ENCODE results near the gene PRKG1. TPM values are rescaled to one million over a fixed set of nuclear protein-coding genes. Genes with fewer than 3 reads are reported as not detected.

Gene PRKG1
- polyA plus RNA-seq, 1 donor = 12.0 TPM

DNA sequence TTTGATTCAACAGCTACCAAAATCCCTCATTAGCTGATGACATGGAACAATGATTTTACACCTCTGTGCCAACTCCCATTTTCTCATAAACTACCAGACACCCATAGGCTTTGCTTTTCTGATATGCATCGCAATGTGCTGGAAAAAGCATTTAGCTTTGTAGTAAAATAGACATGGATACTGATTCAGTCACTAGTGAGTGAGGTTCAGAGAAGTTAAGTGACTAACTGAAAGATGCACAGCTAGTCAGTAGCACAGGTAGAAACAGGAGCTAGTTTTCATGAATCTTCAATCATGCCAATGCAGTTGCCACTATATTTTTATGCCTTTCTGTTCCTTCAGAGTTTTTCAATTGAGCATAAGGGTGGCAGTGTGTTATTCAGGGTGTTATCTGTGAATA is 38.7 kb downstream of the PRKG1 start:
- H3K27ac ChIP-seq (ENCODE audit: low read length) = no peak overlapping the region
- 100% methylated on average over 1 of the region's 1 CpG for WGBS (ENCODE audit: insufficient coverage, low lambda C conversion rate)
- no peaks in the 10 kb centered on the region for H3K27me3 ChIP-seq (ENCODE audit: control insufficient read depth, insufficient read depth, low read length)

DNA sequence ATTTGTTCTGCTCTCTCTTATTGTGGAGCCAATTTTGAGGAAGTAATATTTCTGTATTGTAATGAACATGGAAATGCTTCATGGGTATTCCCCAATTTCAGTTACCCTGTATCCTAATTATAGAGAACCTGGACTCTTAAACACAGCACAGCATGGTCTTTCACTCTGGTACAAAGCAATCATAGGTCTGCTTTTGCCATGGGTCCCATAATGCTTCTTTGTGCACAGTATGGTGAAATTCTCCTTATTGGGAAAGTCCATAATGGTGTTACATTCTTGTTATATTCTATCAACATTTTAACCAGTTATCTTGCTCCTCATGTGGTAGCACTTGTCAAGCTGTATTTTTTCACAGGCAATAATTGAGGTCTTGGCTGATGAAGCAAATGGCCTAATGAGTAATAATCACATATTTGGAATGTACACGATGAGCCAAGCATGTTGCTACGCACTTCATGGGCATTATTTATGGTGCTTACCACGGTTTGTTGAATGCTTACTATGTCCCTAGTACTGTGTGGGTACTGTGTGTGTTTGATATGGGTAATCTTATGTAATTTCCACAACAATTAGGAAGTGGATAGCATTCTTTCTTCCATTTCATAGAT is 42.9 kb downstream of the PRKG1 start:
- Histone ChIP-seq H3K27ac (ENCODE audit: low read length) (no peak overlapping the region), H3K9me3 (ENCODE audit: control insufficient read depth, low read depth, low read length) (no peaks in the 10 kb centered on the region), H3K4me3 (ENCODE audit: low read length) (no peak overlapping the region), H3K4me1 (ENCODE audit: control insufficient read depth, insufficient read depth, low read length) (no peaks in the 10 kb centered on the region), H3K36me3 (ENCODE audit: control insufficient read depth, insufficient read depth, low read length) (no peaks in the 10 kb centered on the region), H3K27me3 (ENCODE audit: control insufficient read depth, insufficient read depth, low read length) (no peaks in the 10 kb centered on the region)
- DNase-seq = no peak
- no CpG with 5 or more reads among the region's 3 CpGs for WGBS (ENCODE audit: insufficient coverage, low lambda C conversion rate)

More for the DNA sequence above, 38.7 kb downstream of the PRKG1 start:
- DNase-seq = no peak
- Histone ChIP-seq H3K36me3 (ENCODE audit: control insufficient read depth, insufficient read depth, low read length) (no peaks in the 10 kb centered on the region), H3K9me3 (ENCODE audit: control insufficient read depth, low read depth, low read length) (no peaks in the 10 kb centered on the region), H3K4me3 (ENCODE audit: low read length) (no peak overlapping the region), H3K4me1 (ENCODE audit: control insufficient read depth, insufficient read depth, low read length) (no peaks in the 10 kb centered on the region)

DNA sequence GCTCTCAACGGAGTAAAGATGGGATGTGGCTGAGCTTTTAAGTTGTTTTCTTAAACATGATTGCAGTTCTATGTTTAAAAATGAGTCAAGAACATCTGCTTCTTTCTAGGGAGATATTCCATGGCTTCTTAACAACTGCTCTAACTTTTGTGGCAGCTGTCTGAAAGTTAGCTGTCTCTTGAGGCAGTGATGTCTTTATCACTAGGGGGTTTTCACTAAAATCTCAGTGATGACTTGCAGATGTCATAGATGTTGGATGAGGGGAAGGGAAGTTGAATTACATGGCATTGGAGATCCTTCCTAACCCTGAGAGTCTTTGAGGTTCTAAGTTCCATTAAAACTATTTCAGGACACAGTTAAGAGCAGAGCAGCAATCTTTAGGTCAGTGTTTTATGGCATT is 43.5 kb downstream of the PRKG1 start:
- H3K36me3 ChIP-seq (ENCODE audit: control insufficient read depth, insufficient read depth, low read length) = no peaks in the 10 kb centered on the region
- H3K4me1 ChIP-seq (ENCODE audit: control insufficient read depth, insufficient read depth, low read length) = no peaks in the 10 kb centered on the region
- H3K27me3 ChIP-seq (ENCODE audit: control insufficient read depth, insufficient read depth, low read length) = no peaks in the 10 kb centered on the region
- H3K4me3 ChIP-seq (ENCODE audit: low read length) = no peak overlapping the region
- H3K27ac ChIP-seq (ENCODE audit: low read length) = no peak overlapping the region
- H3K9me3 ChIP-seq (ENCODE audit: control insufficient read depth, low read depth, low read length) = no peaks in the 10 kb centered on the region
- no CpG with 5 or more reads among the region's 1 CpG for WGBS (ENCODE audit: insufficient coverage, low lambda C conversion rate)
- DNase-seq = no peak

DNA sequence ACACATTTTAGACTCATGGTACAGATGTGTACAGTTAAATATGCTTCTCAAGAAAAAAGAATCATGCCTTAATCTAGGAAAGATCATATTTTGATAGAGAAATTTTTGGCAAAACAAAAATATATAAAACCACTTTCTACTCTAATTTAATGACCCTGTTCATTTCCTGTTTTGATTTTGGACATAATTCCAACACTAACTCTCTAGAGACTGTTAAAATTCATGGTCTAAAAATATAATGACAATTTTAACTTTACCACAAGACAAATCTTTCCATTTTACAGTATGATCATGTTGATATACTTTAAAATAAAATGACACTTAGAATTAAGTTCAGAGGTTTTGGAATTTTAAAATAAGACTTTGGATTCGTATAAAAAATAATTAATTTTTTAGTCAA is 45.2 kb downstream of the PRKG1 start:
- Histone ChIP-seq H3K9me3 (ENCODE audit: control insufficient read depth, low read depth, low read length) (no peaks in the 10 kb centered on the region), H3K36me3 (ENCODE audit: control insufficient read depth, insufficient read depth, low read length) (no peaks in the 10 kb centered on the region), H3K4me1 (ENCODE audit: control insufficient read depth, insufficient read depth, low read length) (no peaks in the 10 kb centered on the region), H3K27ac (ENCODE audit: low read length) (no peak overlapping the region), H3K4me3 (ENCODE audit: low read length) (no peak overlapping the region), H3K27me3 (ENCODE audit: control insufficient read depth, insufficient read depth, low read length) (no peaks in the 10 kb centered on the region)
- DNase-seq = no peak
- 83% methylated on average over 1 of the region's 1 CpG for WGBS (ENCODE audit: insufficient coverage, low lambda C conversion rate)

DNA sequence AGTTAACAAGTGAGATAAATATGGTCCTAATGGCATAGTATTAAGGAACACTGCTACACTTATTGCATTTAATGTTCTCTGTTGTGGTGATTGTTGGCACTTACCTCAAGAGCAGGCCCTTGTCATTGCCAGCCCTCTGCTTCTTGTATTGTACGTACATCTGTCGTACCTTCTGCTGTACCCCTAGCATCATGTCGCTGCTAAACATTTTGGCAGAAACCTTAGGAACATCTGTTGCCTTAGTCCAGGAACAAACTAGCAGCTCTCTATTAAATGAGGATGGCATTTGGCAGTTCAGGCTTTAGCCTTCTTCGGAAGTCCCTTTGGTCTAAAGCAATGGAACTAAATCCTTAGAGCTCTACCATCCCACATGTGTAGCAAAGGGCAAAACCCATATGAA is 47.6 kb downstream of the PRKG1 start:
- H3K36me3 ChIP-seq (ENCODE audit: control insufficient read depth, insufficient read depth, low read length) = no peaks in the 10 kb centered on the region
- H3K4me1 ChIP-seq (ENCODE audit: control insufficient read depth, insufficient read depth, low read length) = no peaks in the 10 kb centered on the region
- no peaks in the 10 kb centered on the region for H3K9me3 ChIP-seq (ENCODE audit: control insufficient read depth, low read depth, low read length)
- no peaks in the 10 kb centered on the region for H3K27me3 ChIP-seq (ENCODE audit: control insufficient read depth, insufficient read depth, low read length)
- no CpG with 5 or more reads among the region's 4 CpGs for WGBS (ENCODE audit: insufficient coverage, low lambda C conversion rate)
- no peak for DNase-seq
- no peak overlapping the region for H3K27ac ChIP-seq (ENCODE audit: low read length)
- H3K4me3 ChIP-seq (ENCODE audit: low read length) = no peak overlapping the region

DNA sequence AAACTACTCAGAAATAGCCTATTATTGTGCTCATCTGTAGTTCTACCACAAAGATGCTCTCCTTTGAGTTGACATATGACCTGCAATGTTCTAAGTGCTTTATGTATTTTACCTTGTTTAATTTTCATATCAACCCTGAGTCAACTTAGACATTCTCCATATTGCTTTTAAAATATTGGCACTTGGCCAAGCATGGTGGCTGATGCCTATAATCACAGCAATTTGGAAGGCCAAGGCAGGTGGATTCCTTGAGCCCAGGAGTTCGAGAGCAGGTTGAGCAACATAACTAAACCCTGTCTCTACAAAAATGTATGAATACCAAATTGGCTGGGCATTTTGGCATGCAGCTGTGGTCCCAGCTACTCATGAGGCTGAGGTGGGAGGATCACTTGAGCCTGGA is 50.6 kb downstream of the PRKG1 start:
- no peaks in the 10 kb centered on the region for H3K36me3 ChIP-seq (ENCODE audit: control insufficient read depth, insufficient read depth, low read length)
- WGBS (ENCODE audit: insufficient coverage, low lambda C conversion rate) = no CpG with 5 or more reads among the region's 1 CpG
- no peak overlapping the region for H3K4me3 ChIP-seq (ENCODE audit: low read length)
- no peak for DNase-seq
- H3K9me3 ChIP-seq (ENCODE audit: control insufficient read depth, low read depth, low read length) = no peaks in the 10 kb centered on the region
- no peak overlapping the region for H3K27ac ChIP-seq (ENCODE audit: low read length)
- H3K27me3 ChIP-seq (ENCODE audit: control insufficient read depth, insufficient read depth, low read length) = no peaks in the 10 kb centered on the region
- no peaks in the 10 kb centered on the region for H3K4me1 ChIP-seq (ENCODE audit: control insufficient read depth, insufficient read depth, low read length)

DNA sequence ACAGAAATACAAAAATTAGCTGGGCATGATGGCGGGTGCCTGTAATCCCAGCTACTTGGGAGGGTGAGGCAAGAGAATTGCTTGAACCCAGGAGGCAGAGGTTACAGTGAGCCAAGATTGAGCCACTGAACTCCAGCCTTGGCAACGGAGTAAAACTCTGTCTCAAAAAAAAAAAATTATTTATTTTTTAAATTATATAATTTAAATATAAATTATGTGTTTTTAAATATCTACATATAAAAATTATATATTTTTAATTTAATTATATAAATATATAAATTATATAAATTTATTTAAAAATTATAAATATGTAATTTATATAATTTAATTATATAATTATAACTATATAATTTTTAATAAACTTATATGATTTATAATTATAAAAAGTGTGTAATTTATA is 51.2 kb downstream of the PRKG1 start:
- no peaks in the 10 kb centered on the region for H3K4me1 ChIP-seq (ENCODE audit: control insufficient read depth, insufficient read depth, low read length)

DNA sequence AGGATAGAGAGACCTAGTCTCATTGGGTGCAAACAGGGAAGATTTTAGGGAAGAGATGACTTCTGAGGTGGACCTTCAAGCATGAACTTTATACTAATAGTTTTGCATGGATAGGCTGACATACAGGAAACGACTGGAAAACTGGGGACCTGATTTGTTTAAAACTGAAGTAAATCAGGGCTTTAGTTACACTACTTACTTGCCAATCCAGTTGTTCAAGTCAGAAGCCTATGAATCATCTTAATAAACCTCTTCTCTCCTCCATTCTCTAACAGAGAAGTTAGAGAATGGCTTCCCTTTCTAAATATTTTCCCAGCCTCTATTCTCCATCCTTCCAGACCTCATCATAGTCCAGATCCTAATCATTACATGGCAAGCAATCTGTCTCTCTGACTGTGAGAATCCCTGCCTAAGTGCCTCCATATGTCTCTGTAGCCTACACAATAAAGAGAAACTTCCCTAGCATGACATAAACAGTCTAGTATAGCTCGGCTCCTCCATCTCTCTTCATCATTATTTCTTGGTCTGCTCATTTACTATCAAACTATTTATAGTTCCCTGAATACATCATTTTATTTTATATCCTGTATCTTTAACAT is 55.8 kb downstream of the PRKG1 start:
- Histone ChIP-seq H3K27ac (ENCODE audit: low read length) (no peak overlapping the region), H3K9me3 (ENCODE audit: control insufficient read depth, low read depth, low read length) (no peaks in the 10 kb centered on the region), H3K36me3 (ENCODE audit: control insufficient read depth, insufficient read depth, low read length) (no peaks in the 10 kb centered on the region), H3K27me3 (ENCODE audit: control insufficient read depth, insufficient read depth, low read length) (no peaks in the 10 kb centered on the region), H3K4me1 (ENCODE audit: control insufficient read depth, insufficient read depth, low read length) (no peaks in the 10 kb centered on the region), H3K4me3 (ENCODE audit: low read length) (no peak overlapping the region)
- DNase-seq = no peak
- no CpG with 5 or more reads among the region's 2 CpGs for WGBS (ENCODE audit: insufficient coverage, low lambda C conversion rate)

More for the DNA sequence above, 51.2 kb downstream of the PRKG1 start:
- no peak overlapping the region for H3K4me3 ChIP-seq (ENCODE audit: low read length)
- no peaks in the 10 kb centered on the region for H3K36me3 ChIP-seq (ENCODE audit: control insufficient read depth, insufficient read depth, low read length)
- no peak for DNase-seq
- no peak overlapping the region for H3K27ac ChIP-seq (ENCODE audit: low read length)
- no peaks in the 10 kb centered on the region for H3K27me3 ChIP-seq (ENCODE audit: control insufficient read depth, insufficient read depth, low read length)
- no peaks in the 10 kb centered on the region for H3K9me3 ChIP-seq (ENCODE audit: control insufficient read depth, low read depth, low read length)
- WGBS (ENCODE audit: insufficient coverage, low lambda C conversion rate) = no CpG with 5 or more reads among the region's 2 CpGs

DNA sequence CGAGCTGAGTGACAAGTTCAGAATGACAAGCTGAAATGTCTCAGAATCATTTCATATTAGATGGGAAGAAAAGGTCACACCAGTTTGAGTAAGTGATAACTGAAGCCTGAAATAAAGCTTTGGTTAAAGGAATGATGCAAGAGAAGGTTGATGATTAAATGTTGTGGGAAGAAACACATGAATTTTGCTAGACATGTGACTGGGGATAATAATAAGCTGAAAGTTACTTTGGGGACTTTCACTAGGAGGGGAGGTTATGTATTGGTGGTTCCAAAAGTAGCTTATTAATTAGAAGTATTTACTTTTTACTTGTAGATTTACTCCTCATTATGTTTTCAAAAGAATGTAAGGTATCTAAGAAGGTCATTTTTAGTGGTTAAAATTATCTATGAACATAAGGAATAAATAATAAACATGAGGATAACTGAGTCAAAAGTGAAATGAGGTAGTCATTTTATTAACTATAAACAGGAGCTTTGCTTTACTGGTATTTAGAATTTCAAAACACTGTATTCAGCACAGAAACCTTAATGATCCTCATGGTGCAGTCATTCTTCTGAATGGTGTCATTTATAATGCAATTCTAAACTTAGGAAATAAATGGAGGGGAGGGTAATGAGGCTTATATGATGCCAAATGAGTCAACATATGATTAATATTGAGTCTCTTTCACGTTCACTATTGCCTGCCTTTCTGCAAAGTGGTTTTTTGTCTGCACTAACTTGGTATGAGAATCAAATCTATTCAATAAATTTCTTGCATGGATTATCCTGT is 63.7 kb downstream of the PRKG1 start:
- Histone ChIP-seq H3K27me3 (ENCODE audit: control insufficient read depth, insufficient read depth, low read length) (no peaks in the 10 kb centered on the region), H3K4me3 (ENCODE audit: low read length) (no peak overlapping the region), H3K9me3 (ENCODE audit: control insufficient read depth, low read depth, low read length) (no peaks in the 10 kb centered on the region), H3K27ac (ENCODE audit: low read length) (no peak overlapping the region), H3K36me3 (ENCODE audit: control insufficient read depth, insufficient read depth, low read length) (no peaks in the 10 kb centered on the region), H3K4me1 (ENCODE audit: control insufficient read depth, insufficient read depth, low read length) (no peaks in the 10 kb centered on the region)
- DNase-seq = no peak
- WGBS (ENCODE audit: insufficient coverage, low lambda C conversion rate) = 100% methylated on average over 1 of the region's 2 CpGs

DNA sequence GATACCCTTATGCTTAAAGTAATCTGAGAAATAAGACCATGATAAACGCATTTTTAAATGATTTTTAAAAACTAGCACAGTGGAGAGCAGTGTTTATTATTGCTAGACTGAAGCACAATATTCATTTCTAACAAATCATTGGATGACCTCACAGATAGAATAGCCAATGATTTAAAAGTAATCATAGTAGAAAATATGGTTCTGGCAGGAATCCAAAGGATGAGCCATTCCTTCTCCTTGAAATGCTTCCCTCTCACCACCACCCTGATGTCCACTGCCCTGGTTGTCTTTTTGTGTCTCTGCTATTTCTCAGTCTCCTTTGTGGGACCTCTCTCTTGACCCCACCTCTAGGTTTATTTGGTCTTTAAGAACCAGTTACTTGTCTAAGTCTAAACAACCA is 64.9 kb downstream of the PRKG1 start:
- Histone ChIP-seq H3K4me1 (ENCODE audit: control insufficient read depth, insufficient read depth, low read length) (no peaks in the 10 kb centered on the region), H3K27me3 (ENCODE audit: control insufficient read depth, insufficient read depth, low read length) (no peaks in the 10 kb centered on the region), H3K4me3 (ENCODE audit: low read length) (no peak overlapping the region), H3K36me3 (ENCODE audit: control insufficient read depth, insufficient read depth, low read length) (no peaks in the 10 kb centered on the region), H3K27ac (ENCODE audit: low read length) (no peak overlapping the region), H3K9me3 (ENCODE audit: control insufficient read depth, low read depth, low read length) (no peaks in the 10 kb centered on the region)
- no peak for DNase-seq
- WGBS (ENCODE audit: insufficient coverage, low lambda C conversion rate) = 100% methylated on average over 1 of the region's 1 CpG

Measured in large intestine (tissue), 3 donors.